Measurements from ENCODE around the gene ASPHD2. TPM values are rescaled to one million over a fixed set of nuclear protein-coding genes. Genes with fewer than 3 reads are reported as not detected.

ASPHD2 gene
- total RNA-seq, 2 donors from 2014 or later: 1.4 to 3.6 TPM

- intact Hi-C loops (cut with DNase I): loop anchor here (5.0 kb wide), 1 partner anchor 105 kb away; no protein-coding TSS in a partner anchor
- WGBS: 39% methylated on average over 5 of the region's 5 CpGs
- Histone ChIP-seq H3K27me3 (replicated peaks; ENCODE audit: insufficient read depth) (no peaks in the 10 kb centered on the region), H3K36me3 (no peaks in the 10 kb centered on the region), H3K4me1 (replicated peaks) (peaks cover 40% of the 10 kb centered on the region), H3K27ac (peak overlapping the region in 1 of 2 donors; percentile 98), H3K9me3 (no peaks in the 10 kb centered on the region), H3K4me3 (no peak overlapping the region)
- TF ChIP-seq POLR2A (IDR thresholded peaks at IDR 0.05) (no peak), POLR2AphosphoS5 (IDR thresholded peaks at IDR 0.05) (no peak), CTCF (IDR thresholded peaks at IDR 0.05) (no peak)
- no peak for DNase-seq (ENCODE audit: low spot score)
Measured at GRCh38 chr22:26482161-26482560, 53.1 kb downstream of the ASPHD2 start.

GRCh38 chr22:26483043-26483438, 54.0 kb downstream of the ASPHD2 start:
- no peak for DNase-seq (ENCODE audit: low spot score)
- peak overlapping the region; percentile 95 to 98 for H3K27ac ChIP-seq
- H3K27me3 ChIP-seq (replicated peaks; ENCODE audit: insufficient read depth): no peaks in the 10 kb centered on the region
- TF ChIP-seq CTCF (IDR thresholded peaks at IDR 0.05): no peak
- TF ChIP-seq POLR2AphosphoS5 (IDR thresholded peaks at IDR 0.05): no peak
- TF ChIP-seq POLR2A (IDR thresholded peaks at IDR 0.05): no peak
- H3K9me3 ChIP-seq: no peaks in the 10 kb centered on the region
- intact Hi-C loops (cut with DNase I): loop anchor here (5.0 kb wide), 1 partner anchor 104 kb away; no protein-coding TSS in a partner anchor
- H3K4me3 ChIP-seq: peak overlapping the region; percentile 97 to 100
- WGBS: 6% methylated on average over 7 of the region's 7 CpGs
- H3K4me1 ChIP-seq (replicated peaks): peaks cover 40% of the 10 kb centered on the region
- H3K36me3 ChIP-seq: peaks cover 0 to under 1% of the 10 kb centered on the region in 2 donors

GRCh38 chr22:26483439-26484359, 54.6 kb downstream of the ASPHD2 start, which contains the start of the genes HPS4 and SRRD:
Gene HPS4, minus strand, starts transcription at chr22:26483783. Its CDS starts 2,021 bp downstream, at chr22:26481762.
Gene SRRD, plus strand, starts transcription at chr22:26483877. Its CDS starts 14 bp downstream, at chr22:26483891.
- peak within 1 kb of the TSS; percentile 97 to 100 for H3K4me3 ChIP-seq
- DNase-seq (ENCODE audit: low spot score): peak; percentile 88
- peak in 1 of 4 experiments; percentile 30 for TF ChIP-seq CTCF (IDR thresholded peaks at IDR 0.05)
- TF ChIP-seq POLR2A (IDR thresholded peaks at IDR 0.05): peak; percentile 95
- peak; percentile 95 for TF ChIP-seq POLR2AphosphoS5 (IDR thresholded peaks at IDR 0.05)
- intact Hi-C loops (cut with DNase I): loop anchor here (5.0 kb wide), 1 partner anchor 104 kb away; no protein-coding TSS in a partner anchor
- H3K36me3 ChIP-seq: peaks cover 0 to 7% of the 10 kb centered on the region in 2 donors
- H3K9me3 ChIP-seq: no peaks in the 10 kb centered on the region
- peaks cover 40% of the 10 kb centered on the region for H3K4me1 ChIP-seq (replicated peaks)
- H3K27me3 ChIP-seq (replicated peaks; ENCODE audit: insufficient read depth): no peaks in the 10 kb centered on the region
- WGBS: under 1% methylated on average over 27 of the region's 85 CpGs
- H3K27ac ChIP-seq: peak within 1 kb of the TSS; percentile 95 to 98

GRCh38 chr22:26484360-26484706, 55.3 kb downstream of the ASPHD2 start:
- intact Hi-C loops (cut with DNase I): loop anchor here (5.0 kb wide), 1 partner anchor 103 kb away; no protein-coding TSS in a partner anchor
- Histone ChIP-seq H3K4me3 (peak overlapping the region; percentile 97 to 100), H3K27ac (peak overlapping the region; percentile 95 to 98)

More at GRCh38 chr22:26484360-26484706, 55.3 kb downstream of the ASPHD2 start:
- TF ChIP-seq POLR2A (IDR thresholded peaks at IDR 0.05) (no peak), CTCF (IDR thresholded peaks at IDR 0.05) (no peak), POLR2AphosphoS5 (IDR thresholded peaks at IDR 0.05) (no peak)
- H3K9me3 ChIP-seq: no peaks in the 10 kb centered on the region
- H3K27me3 ChIP-seq (replicated peaks; ENCODE audit: insufficient read depth): no peaks in the 10 kb centered on the region
- H3K36me3 ChIP-seq: peaks cover 0 to 7% of the 10 kb centered on the region in 2 donors
- WGBS: 9% methylated on average over 6 of the region's 6 CpGs
- DNase-seq (ENCODE audit: low spot score): no peak
- peaks cover 40% of the 10 kb centered on the region for H3K4me1 ChIP-seq (replicated peaks)

Data from prostate gland (tissue), 2 donors.